GM18907 (cell line): ENCODE measurements around the gene DSC1.

Experiments
- ATAC-seq: cut with Tn5 transposase; IDR thresholded peaks from one replicate; pipeline ENCODE4 v1.9.1; 2021; ENCODE audit warnings: mild to moderate bottlenecking, moderate library complexity; ENCODE audit not compliant: unreplicated experiment

DSC1 gene

GRCh38 chr18:31112804-31113203 is 49.9 kb downstream of the DSC1 start:
- no peak for ATAC-seq

GRCh38 chr18:31105733-31106132 is 56.9 kb downstream of the DSC1 start:
- no peak for ATAC-seq

- no peak for ATAC-seq
Observed at GRCh38 chr18:31104444-31104843, 58.2 kb downstream of the DSC1 start.

DNA sequence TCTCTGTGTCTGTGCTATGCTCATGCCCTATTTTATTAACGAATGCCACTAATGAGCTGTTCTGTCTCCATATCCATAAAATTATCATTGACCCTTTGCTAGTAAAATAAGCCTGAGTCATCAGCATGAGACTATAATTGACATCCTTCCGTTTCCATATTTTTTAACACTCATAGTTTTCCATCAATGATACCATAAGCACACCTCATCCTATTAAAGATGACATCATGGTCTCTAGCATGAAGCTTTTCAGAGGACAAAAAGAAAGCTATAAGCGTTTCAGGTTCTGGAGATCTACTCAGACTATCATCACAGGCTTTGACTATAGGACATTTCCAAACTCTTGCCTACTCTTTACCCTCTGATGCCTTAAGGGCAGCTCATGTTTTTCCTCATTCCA is 59.2 kb downstream of the DSC1 start:
- no peak for ATAC-seq

DNA sequence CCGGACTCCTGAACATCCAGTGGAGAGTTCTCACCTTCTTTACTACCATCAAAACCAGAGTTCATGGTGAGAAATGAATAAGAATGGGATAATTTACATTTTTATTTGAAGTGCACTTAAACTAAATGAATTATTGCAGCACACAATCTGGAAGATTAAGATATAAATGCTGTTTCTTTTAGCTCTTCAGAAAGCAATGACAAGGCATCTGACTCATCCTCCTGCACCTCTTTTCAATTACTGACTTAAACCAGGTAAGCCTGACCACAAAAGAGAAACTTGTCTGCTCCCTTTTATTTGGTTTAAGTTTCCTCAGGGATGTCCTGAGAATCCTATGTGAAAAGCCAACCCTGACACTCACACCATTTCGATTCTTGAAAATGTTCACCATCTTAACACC is 59.7 kb downstream of the DSC1 start:
- no peak for ATAC-seq

DNA sequence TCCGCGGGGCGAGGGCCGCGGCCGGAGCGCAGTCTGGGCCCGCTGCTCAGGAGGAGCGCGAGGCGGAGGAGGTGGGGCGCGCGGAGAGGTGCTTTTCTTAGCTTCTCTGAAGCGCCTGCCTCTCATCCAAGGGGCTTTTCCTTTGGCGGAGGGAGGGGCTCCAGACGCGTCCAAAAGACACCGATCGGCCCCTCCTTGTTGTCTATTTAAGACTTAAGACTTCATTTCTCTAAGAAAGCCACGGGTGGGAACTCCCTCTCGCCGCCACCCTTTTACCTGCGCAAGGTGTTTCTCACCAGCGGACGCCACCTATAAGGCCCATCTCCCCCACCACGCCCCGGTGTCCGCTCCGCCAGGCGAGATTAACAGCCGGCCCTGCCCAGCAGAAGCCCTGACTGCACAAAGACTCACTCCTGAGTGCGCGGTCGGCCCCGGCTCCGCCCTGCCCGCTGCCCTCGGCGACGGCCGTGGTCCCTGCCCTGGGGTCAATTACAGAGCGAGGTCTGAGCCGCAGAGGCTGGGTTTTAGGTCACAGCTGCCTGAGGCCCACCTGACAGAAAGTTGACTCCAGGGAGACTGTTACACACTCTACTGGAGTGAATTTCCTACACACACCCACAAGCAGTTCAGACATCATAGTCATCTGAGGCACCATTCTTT is 60.5 kb downstream of the DSC1 start, which contains the start of gene DSC2:
Gene DSC2, minus strand, starts transcription at position 397 of the 660 bp plus-strand sequence. CDS start 450 bp downstream, outside the sequence.
- no peak for ATAC-seq

GRCh38 chr18:31101183-31102024 is 61.3 kb downstream of the DSC1 start:
- no peak for ATAC-seq

GRCh38 chr18:31100436-31101182 is 62.0 kb downstream of the DSC1 start:
- ATAC-seq = no peak

DNA sequence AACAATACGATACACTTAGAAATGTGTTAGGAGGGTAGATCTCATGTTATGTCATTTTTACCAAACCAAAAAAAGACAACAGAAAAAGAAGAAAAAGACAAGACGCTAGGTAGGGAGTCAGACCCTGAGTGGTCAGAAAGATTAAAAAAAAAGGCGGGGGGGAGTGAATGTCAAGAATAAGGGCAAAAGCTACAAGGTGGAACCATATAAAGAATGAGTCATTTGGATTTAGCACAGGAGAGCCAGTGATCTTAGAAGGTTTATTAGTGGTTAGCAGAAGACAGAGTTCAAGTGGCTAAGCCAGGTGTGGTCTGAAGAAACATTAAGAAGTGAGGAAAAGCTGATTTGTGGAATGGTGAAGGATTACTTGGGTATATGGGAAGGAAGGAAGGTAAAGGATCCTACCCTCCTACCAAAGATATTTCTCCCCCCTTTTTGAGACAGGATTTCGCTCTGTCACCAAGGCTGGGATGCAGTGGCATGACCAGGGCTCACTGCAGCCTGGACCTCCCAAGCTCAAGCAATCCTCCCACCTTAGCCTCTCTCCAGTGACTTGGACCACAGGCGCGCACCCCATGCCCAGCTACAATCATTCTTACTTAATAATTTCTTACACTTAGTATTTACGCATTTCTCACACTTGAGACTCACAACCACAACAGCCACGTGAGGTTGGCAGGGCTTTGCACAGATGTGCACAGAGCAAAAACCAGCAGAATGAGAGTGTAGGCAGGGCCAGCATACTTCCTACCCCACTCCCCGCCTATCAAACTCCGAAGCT is 63.0 kb downstream of the DSC1 start:
- no peak for ATAC-seq

- no peak for ATAC-seq
Observed at GRCh38 chr18:31098878-31099277, 63.8 kb downstream of the DSC1 start.

DNA sequence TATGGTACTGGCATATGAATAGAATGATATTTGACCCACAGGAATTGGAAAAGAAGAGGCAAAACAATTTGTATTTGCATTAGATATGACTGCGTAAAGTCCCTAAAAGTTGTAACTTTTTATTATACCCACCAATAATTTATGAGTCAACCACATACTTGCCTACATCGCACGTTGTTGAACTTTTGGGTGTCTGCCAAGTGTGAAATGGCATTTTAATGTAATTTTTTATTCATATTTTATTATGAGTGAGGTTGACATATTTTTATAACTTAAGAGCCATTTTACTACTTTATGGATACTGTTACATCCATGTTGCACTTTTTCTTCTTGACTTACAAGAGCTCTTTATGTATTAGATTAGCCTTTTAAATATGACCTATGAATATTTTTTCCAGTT is 65.0 kb downstream of the DSC1 start:
- ATAC-seq = no peak

DNA sequence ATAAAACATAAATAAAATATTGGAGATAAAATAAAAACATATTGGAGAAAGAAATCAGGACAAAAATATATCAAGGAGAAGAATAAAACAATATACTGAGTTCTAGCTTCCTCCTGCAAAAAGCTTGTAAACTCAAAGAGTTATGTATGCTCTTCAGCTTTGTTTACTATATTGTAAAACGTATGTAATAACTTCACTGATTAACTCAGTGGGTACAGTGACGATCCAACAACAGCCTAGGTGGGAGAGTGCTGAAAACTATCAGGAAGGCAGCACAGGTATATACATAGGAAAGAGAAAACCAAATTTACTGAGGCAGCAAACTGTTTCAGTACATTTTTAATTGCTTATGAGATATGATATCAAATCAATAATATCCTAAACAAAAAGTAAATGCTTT is 68.8 kb downstream of the DSC1 start:
- no peak for ATAC-seq

DNA sequence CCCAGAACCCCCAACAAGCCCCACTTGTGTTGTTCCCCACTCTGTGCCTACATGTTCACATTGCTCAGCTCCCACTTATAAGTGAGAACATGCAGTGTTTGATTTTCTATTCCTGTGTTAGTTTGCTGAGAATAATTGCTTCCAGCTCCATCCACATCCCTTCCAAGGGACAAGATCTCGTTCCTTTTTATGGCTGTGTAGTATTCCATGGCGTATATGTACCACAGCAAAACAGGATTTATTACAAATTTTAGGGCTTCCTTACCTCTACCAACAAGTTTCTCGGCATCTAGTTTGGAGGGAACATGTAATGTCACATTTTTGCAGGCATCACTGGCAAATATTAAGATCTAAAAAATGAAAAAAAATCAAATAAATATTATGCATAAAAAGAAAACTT is 69.4 kb downstream of the DSC1 start:
- no peak for ATAC-seq

DNA sequence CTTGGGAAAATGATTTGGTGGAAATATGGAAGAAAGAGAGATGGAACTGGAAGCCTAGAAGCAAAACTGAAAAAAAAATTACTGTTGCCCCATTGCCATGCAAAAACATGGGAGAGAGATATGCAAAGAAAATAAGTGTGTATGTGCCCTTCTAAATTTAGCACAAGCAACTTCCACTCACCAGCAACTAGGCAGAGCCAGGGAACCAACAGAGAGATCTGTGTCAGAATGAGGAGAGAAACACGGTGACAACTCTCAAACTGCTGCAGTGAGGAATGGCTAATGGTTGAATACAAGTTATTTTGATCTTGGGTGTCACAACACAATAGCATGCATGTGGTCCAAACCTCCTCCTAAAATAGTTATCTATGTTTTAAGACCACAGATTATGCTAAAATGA is 71.3 kb downstream of the DSC1 start:
- ATAC-seq = no peak

DNA sequence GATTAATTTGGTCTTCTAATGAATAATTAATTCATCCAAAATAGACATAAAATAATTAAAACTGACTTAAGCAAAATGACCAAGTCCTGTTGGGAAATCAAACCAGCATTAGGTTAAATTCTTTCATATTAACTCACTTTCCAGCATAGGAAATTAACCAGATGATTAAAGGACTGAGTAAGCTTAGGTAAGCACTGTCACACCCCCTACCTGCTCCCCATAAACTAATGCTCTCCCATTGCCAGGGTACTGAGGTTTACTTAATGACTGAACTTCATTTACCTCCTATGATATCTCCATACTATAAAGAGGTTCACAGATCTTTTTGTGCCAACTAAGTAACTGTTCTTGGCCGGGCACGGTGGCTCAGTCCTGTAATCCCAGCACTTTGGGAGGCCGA is 74.1 kb downstream of the DSC1 start:
- no peak for ATAC-seq

DNA sequence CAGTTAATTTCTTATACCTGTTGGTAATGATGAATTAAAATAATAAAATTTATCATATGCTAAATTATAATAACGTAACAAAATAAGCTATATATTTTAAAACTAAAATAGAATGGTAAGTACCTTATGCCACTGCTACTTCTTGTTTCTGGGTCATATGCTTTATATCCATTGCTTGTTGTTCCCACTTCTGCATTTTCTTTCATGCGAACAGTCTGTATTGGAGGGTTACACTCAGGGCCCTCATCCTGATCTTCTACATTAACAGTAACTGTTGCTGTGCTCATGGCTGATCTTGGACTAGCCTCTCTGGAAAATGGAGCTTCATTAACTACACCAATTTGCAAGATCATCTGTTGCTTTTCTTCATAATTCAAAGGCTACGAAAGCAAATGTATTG is 82.7 kb downstream of the DSC1 start:
- no peak for ATAC-seq
